ENCODE measurements around the gene ERLIN1.
"Not testable (repeated sequence)": the region's sequence is repeated elsewhere in the genome, so short reads cannot be mapped to it uniquely, and the experiment has no call there.

Gene ERLIN1

DNA sequence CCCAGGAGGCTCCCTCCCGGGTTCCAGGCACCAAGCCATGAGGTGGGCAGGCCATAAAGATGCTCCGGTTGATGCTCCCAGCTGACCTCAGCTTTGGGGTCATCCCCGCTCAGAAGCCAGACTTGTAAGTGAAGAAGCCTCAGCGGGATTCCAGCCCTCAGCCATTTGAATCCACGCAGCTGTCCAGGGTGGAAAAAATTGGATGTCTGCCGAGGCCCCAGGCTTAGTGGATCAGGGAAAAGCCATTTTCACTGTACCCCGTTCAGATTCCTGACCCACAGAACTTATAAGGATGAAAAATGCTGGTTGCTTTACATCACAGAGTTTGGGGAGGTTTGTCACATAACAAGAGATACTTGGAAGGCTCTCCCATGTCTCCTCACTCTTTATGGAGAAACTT is 55.0 kb downstream of the ERLIN1 start:
- no peak for TF ChIP-seq CTCF (IDR thresholded peaks at IDR 0.05; ENCODE audit: insufficient read depth, low read depth, low read length, missing control alignments)
- no peak for DNase-seq (ENCODE audit: low read depth)
- H3K4me3 ChIP-seq (ENCODE audit: low read length): no peak overlapping the region

DNA sequence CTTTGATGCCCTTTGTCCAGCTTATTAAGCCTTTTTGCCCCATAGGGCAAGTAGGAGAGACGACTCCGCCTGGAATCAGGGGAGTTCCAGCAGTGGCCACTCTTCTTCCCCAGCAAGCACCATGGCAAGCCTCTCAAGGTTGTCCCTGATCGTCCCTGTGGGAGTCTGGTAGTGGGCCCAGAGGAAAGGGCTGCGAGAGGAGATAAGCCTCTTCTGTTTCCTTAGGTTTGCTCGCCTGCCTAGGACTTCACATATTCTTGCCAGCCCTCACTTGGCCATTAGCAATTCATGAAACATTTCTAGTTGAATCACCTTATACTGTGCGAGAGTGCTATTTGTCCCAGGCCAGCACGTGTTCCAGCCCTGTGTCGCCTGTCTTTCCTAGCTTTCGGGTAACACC is 56.4 kb downstream of the ERLIN1 start:
- TF ChIP-seq CTCF (IDR thresholded peaks at IDR 0.05; ENCODE audit: insufficient read depth, low read depth, low read length, missing control alignments): no peak
- H3K4me3 ChIP-seq (ENCODE audit: low read length): no peak overlapping the region
- DNase-seq (ENCODE audit: low read depth): no peak

DNA sequence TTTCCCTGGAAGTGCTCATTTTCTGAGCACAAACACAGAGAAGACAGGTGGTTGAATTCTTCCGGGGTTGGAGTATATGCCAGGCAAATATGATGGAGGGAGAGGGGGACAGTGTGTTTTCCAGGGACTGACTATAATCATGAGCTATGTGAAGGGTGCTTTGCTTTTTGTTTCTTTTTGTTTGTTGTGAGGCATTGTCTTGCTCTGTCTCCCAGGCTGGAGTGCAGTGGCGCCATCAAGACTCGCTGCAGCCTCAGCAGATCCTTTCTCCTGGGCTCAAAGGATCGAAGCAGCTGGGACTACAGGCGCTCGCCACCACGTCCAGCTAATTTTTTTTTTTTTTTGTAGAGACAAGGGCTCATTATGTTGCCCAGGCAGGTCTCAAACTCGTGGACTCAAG is 56.9 kb downstream of the ERLIN1 start:
- no peak for DNase-seq (ENCODE audit: low read depth)
- no peak for TF ChIP-seq CTCF (IDR thresholded peaks at IDR 0.05; ENCODE audit: insufficient read depth, low read depth, low read length, missing control alignments)
- H3K4me3 ChIP-seq (ENCODE audit: low read length): no peak overlapping the region

DNA sequence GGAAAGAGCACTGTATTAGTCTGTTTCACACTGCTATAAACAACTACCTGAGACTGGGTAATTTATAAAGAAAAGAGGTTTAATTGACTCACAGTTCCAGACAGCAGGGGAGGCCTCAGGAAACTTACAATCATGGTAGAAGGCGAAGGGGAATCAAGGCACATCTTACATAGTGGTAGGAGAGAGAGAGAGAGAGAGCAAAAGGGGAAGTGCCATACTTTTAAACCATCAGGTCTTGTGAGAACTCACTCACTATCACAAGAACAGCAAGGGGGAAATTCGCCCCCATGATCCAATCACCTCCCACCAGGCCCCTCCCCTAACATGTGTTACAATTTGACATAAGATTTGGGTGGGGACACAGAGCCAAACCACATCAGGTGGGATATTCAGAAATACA is 60.5 kb downstream of the ERLIN1 start:
- H3K4me3 ChIP-seq (ENCODE audit: low read length); DNase-seq (ENCODE audit: low read depth): not testable (repeated sequence)

DNA sequence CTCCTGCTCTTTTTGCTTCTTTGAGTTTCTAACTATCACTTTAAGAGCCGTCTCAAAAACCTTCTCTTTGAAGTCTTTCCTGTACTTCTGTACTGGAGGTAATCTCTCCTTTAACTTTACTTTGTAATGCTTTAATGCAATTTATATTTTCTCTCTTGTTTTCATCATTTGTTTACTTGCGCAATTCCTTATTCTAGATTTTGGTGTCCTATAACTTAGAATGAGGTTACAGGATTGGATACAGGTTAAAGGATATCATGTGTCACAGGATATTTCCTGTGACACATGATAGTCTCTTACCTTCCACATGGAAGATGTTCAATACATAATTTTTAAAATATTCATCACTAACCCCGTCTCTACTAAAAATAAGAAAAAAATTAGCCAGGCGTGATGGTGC is 61.7 kb downstream of the ERLIN1 start:
- DNase-seq (ENCODE audit: low read depth): no peak
- no peak for TF ChIP-seq CTCF (IDR thresholded peaks at IDR 0.05; ENCODE audit: insufficient read depth, low read depth, low read length, missing control alignments)

GRCh38 chr10:100122780-100123179 is 63.0 kb downstream of the ERLIN1 start:
- no peak overlapping the region for H3K4me3 ChIP-seq (ENCODE audit: low read length)
- TF ChIP-seq CTCF (IDR thresholded peaks at IDR 0.05; ENCODE audit: insufficient read depth, low read depth, low read length, missing control alignments): no peak
- no peak for DNase-seq (ENCODE audit: low read depth)

More for the DNA sequence above, 61.7 kb downstream of the ERLIN1 start:
- H3K4me3 ChIP-seq (ENCODE audit: low read length): no peak overlapping the region

GRCh38 chr10:100120550-100120949 is 65.3 kb downstream of the ERLIN1 start:
- no peak overlapping the region for H3K4me3 ChIP-seq (ENCODE audit: low read length)
- TF ChIP-seq CTCF (IDR thresholded peaks at IDR 0.05; ENCODE audit: insufficient read depth, low read depth, low read length, missing control alignments): no peak
- no peak for DNase-seq (ENCODE audit: low read depth)

DNA sequence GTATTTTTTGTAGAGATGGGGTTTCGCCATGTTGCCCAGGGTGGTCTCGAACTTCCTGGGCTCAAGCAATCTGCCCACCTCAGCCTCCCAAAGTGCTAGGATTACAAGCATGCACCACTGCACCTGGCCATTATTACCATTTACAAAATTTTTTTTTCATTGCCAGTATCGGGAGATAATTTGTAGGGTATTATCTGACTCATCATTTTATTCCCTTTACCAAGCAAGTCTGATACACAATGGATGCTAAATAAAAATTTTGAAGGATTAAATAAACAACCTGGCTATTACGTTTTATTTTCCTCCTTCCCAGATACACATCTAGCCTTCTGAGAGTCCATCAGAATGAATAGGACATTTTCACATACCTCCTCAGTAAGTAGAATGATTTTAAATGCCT is 66.1 kb downstream of the ERLIN1 start:
- no peak for DNase-seq (ENCODE audit: low read depth)
- no peak for TF ChIP-seq CTCF (IDR thresholded peaks at IDR 0.05; ENCODE audit: insufficient read depth, low read depth, low read length, missing control alignments)
- no peak overlapping the region for H3K4me3 ChIP-seq (ENCODE audit: low read length)
